ENCODE measurements around the gene IFIT3.
"Not testable (repeated sequence)": the region's sequence is repeated elsewhere in the genome, so short reads cannot be mapped to it uniquely, and the experiment has no call there.

IFIT3 gene

GRCh38 chr10:89304446-89304845, 23.4 kb upstream of the IFIT3 start:
- DNase-seq (ENCODE audit: low read depth), result no peak

GRCh38 chr10:89304925-89305324, 22.9 kb upstream of the IFIT3 start:
- DNase-seq (ENCODE audit: low read depth), result no peak

- no peak for DNase-seq (ENCODE audit: low read depth)
These were observed 21.9 kb upstream of the IFIT3 start for GRCh38 chr10:89305766-89306433.

DNA sequence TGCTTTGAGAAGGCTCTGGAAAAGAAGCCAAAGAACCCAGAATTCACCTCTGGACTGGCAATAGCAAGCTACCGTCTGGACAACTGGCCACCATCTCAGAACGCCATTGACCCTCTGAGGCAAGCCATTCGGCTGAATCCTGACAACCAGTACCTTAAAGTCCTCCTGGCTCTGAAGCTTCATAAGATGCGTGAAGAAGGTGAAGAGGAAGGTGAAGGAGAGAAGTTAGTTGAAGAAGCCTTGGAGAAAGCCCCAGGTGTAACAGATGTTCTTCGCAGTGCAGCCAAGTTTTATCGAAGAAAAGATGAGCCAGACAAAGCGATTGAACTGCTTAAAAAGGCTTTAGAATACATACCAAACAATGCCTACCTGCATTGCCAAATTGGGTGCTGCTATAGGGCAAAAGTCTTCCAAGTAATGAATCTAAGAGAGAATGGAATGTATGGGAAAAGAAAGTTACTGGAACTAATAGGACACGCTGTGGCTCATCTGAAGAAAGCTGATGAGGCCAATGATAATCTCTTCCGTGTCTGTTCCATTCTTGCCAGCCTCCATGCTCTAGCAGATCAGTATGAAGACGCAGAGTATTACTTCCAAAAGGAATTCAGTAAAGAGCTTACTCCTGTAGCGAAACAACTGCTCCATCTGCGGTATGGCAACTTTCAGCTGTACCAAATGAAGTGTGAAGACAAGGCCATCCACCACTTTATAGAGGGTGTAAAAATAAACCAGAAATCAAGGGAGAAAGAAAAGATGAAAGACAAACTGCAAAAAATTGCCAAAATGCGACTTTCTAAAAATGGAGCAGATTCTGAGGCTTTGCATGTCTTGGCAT, 21.1 kb upstream of the IFIT3 start:
- DNase-seq (ENCODE audit: low read depth), result no peak

GRCh38 chr10:89307269-89307577, 20.6 kb upstream of the IFIT3 start:
- DNase-seq (ENCODE audit: low read depth), result no peak

- DNase-seq (ENCODE audit: low read depth), result no peak
These were observed 19.5 kb upstream of the IFIT3 start for GRCh38 chr10:89308266-89308665.

DNA sequence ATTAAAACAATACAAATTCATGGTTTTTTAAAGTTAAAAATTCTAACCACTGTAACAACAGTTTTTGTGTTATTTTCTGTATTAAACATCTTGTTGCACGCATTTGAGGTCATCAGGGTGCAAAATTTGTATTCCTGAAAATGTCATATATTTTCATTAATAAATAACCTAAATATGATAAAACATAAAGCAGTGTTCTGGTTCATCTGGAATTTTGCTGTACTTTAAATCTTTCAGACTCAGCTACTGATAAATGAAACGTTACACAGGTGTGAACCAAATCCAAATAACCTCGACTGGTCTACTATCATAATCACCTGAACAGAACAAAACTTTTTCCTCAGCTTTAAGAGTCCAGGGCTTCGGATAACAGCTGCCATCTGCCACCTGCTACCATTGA, 19.1 kb upstream of the IFIT3 start:
- no peak for DNase-seq (ENCODE audit: low read depth)

GRCh38 chr10:89309156-89310055, 18.4 kb upstream of the IFIT3 start:
- no peak for DNase-seq (ENCODE audit: low read depth)

GRCh38 chr10:89310056-89310893, 17.5 kb upstream of the IFIT3 start:
- DNase-seq (ENCODE audit: low read depth), result no peak

GRCh38 chr10:89312973-89313372, 14.8 kb upstream of the IFIT3 start:
- DNase-seq (ENCODE audit: low read depth), result no peak

- DNase-seq (ENCODE audit: low read depth), result no peak
These were observed 13.1 kb upstream of the IFIT3 start for GRCh38 chr10:89314676-89315075.

DNA sequence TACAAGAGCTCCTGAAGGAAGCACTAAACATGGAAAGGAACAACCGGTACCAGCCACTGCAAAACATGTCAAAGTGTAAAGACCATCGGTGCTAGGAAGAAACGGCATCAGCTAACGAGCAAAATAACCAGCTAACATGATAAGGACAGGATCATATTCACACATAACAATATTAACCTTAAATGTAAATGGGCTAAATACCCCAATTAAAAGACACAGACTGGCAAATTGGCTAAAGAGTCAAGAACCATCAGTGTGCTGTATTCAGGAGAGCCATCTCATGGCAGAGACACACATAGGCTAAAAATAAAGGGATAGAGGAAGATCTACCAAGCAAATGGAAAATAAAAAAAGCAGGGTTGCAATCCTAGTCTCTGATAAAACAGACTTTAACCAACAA, 9.8 kb upstream of the IFIT3 start:
- DNase-seq (ENCODE audit: low read depth), result not testable (repeated sequence)

- DNase-seq (ENCODE audit: low read depth), result not testable (repeated sequence)
These were observed 2.7 kb upstream of the IFIT3 start for GRCh38 chr10:89325081-89325480.

- DNase-seq (ENCODE audit: low read depth), result not testable (repeated sequence)
These were observed 1.9 kb upstream of the IFIT3 start for GRCh38 chr10:89325856-89326255.

DNA sequence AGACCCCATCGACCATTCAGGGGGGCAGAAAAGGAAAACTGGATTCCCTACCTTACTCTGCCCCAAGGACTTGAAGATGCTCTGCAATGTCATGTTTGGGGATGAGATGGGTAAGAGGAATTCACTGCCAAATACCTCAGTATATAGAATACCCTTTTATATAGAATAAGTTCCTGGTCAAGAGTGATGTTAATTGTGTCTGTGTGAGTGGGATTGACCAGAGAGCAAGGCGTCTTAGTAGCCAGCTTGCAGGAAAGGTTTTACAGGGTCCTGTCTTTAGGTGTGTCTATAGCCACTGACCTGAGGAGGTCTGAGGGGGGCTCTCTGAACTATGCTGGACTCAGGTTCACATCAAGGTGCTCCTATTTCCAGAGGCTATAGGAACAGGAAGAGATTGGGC, 1.4 kb downstream of the IFIT3 start:
- DNase-seq (ENCODE audit: low read depth), result no peak

DNA sequence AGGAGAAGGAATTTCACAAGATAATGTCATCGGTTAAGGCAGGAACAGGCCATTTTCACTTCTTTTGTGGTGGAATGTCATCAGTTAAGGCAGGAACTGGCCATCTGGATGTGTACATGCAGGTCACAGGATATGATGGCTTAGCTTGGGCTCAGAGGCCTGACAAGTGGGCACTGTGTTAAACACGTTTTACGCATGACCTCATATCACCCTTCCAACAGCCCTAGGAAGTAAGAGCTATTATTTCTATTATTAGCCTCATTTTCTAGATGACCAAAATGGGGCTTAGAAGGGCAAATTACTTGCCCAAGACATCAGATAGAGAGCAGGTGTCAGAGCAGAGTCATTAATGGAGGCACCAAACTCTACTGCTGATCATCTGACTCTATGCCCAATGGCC, 2.2 kb downstream of the IFIT3 start:
- DNase-seq (ENCODE audit: low read depth), result not testable (repeated sequence)

DNA sequence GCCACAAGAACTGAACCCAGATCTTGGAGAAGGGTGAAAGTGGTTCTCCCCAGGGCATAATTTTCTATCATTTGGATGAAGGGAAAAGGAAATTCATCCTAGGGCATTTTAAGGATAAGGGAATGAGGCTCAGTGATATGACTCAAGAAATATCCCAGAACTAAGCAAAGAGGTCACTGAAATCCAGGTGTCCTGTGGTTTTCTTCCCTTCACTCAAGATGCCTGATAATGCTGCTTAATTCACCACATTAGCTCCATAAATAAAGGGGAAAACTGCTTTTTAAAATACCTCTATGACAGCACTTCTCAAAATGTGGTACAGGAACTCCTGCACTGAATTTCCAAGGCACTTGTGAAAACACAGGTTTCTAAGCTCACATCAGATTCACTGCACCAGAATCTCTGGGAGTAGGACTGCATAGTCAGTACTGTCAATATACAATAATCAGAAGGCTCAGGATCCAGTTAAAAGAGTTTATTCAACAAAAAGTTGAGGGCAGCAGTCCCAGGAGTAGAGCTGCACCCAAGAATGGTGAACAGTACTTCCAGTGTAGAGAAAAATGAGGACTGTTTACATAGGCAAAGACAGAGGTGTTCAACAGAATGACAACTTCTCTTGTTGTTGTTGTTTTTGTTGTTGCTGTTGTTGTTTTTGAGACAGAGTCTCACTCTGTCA, 2.9 kb downstream of the IFIT3 start:
- DNase-seq (ENCODE audit: low read depth), result no peak

- DNase-seq (ENCODE audit: low read depth), result not testable (repeated sequence)
These were observed 3.8 kb downstream of the IFIT3 start for GRCh38 chr10:89331487-89332122.

GRCh38 chr10:89332123-89332633, 4.4 kb downstream of the IFIT3 start:
- DNase-seq (ENCODE audit: low read depth), result no peak

GRCh38 chr10:89335226-89335625, 7.4 kb downstream of the IFIT3 start:
- DNase-seq (ENCODE audit: low read depth), result no peak

All from activated gamma-delta T cell treated with anti-CD3 and anti-CD28 coated beads, Interleukin-2, amount 50 U/mL, for 16 hours (primary cell).